Measurements from ENCODE around the gene ALG6.
"Not testable (repeated sequence)": the region's sequence is repeated elsewhere in the genome, so short reads cannot be mapped to it uniquely, and the experiment has no call there.

The ALG6 gene

DNA sequence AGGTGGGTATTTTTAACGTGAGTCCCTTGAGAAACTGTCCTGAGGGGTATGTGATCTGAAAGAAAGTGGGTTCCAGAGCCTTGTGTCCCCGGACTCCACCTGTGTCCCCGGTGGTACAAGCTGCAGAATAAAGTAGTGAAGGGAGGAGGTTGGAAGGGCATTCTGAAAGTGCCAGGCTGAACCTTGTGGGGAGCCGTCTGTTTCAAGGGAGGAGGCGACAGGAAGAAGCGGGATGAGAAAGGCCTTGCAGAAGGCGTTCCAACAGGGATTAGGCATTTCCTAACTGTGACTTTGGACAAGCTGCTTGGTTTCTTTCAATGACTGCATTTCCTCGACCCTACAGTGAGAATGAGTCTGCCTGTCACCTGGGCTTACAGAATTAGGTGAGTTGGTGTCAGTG lies 39.3 kb upstream of the ALG6 start:
- DNase-seq (ENCODE audit: low read depth in 2 of 3, low spot score in 1 of 3): no peak

DNA sequence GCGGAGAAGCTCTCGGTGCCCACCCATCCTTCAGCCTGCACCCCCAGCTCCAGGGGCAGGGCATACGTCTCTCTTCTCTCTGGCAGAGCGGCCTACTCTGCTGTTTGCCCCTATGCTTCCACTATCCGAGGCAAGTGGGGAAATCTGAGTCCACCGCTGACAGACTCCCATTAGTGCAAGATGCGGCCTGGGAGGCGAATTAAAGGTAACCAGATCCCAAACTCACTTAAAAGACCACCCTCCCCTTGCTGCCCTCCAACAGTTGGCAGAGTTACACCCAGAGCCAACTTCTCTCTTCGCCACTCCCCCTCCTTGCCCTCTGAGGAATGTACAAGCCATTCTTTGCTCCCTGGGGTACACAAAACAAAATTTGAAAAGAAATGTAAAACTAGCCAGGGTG lies 38.6 kb upstream of the ALG6 start:
- DNase-seq (ENCODE audit: low read depth in 2 of 3, low spot score in 1 of 3): no peak

DNA sequence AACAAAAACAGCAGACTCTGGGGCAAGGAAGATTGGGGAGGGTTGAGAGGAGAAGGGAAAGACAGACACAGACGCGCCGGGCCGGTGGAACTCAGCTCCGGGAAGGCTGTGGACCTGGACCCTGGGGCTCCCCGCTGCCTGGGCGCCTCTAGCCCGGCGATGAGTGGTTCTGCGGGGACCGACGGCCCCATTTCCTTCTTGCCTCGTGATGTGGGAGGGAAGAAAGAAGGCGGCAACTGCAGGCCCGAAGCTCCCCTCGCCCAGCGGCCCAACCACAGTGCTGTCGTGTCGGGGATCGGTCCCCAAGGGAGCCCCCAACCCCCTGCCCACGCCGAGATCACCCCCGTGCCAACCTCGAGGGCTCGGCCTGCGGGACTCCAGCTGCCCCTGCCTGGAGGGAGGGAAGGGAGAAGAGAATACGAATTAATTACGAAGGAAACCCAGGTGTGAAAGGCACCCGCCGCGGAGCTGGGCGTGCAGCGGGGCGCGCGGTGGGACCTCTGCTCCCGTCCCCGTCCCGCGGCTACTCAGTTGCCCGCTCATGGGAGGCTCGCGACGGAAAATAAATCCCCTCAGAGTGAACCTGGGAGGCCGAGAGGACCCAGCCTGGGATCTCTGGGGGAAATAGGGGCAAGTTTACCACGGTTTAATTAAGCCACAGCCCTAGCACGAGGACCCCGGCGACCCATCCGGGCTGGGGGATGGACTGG lies 37.7 kb upstream of the ALG6 start:
- DNase-seq (ENCODE audit: low read depth in 2 of 3, low spot score in 1 of 3): no peak

DNA sequence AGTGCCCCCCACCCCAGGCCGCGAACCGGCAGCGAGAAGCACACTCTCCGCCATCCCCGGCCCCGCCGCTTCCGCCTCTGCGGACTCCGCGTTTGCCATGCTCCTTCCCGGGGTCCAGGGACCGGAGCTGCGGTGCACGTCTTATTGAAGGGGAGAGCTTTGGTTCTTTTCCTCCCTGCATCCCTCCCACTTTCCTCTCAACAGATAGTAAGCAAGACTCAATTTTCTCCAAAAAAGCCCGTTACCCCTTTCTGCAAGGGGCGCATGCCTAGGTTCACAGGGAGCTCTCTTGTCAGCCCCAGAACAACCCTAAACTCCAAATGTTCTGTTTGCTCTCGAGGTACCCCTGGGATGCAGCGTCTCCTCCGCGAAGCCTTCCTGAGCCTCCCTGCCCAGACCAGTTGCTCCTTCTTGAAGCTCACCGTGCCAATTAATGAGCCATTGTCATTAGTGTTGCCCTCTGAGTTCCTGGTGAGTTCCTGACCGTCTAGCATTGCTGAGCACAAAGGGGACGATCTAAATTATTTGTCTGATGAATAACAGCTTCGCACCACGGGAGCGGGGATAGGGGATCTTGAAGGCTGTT lies 37.0 kb upstream of the ALG6 start:
- DNase-seq (ENCODE audit: low read depth in 2 of 3, low spot score in 1 of 3): no peak

DNA sequence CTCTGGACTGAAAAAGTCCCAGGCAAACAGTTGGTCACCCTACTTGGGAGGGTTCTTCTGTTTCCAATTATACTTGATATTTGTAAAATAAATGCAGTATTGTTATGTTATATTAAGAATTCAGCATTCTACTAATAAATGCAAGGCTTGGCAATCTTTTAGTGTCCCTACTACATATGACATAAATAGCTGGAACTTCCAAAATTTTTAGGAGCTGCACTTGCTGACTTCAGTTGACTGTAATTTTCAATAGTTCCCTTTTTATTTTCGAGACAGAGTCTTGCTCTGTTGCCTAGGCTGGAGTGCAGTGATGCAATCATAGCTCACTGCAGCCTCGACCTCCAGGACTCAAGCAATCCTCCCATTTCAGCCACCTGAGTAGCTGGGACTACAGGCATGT lies 25.0 kb upstream of the ALG6 start:
- DNase-seq (ENCODE audit: low read depth in 2 of 3, low spot score in 1 of 3): no peak

DNA sequence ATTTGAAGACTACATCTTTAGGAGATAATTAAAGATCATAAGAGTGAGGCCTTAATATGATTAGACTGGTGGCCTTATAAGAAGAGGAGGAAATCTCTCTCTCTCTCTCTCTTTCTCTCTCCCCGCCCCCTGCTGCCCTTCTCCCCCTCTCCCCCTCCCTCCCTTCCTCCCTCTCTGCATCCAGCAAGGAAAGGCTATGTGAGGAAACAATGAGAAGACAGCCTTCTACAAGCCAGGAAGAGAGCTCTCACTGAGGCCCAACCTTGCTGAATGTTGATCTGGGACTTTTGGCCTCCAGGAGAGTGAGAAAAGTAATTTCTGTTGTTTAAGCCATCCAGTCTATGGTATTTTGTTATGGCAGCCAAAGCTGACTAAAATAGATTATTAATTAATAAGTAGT lies 23.5 kb upstream of the ALG6 start:
- no peak for DNase-seq (ENCODE audit: low read depth in 2 of 3, low spot score in 1 of 3)

DNA sequence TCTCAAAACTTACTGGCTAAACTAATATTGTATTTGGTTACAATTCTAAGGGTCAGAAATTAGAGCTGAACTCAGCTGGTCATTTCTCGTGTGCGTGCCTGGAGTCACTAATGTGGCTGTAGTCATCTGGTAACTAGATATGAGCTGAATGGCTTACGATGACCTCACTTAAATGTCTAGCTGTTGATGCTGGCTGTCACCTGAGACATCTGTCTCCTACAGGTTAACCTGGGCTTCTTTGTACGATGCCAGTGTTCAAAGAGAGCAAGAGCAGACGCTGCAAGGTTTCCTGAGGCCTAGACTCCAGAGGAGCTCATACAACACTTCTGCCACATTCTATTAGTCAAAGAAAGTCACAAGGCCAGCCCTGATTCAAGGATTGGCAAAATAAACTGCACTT lies 17.1 kb upstream of the ALG6 start:
- no peak for DNase-seq (ENCODE audit: low read depth in 2 of 3, low spot score in 1 of 3)

DNA sequence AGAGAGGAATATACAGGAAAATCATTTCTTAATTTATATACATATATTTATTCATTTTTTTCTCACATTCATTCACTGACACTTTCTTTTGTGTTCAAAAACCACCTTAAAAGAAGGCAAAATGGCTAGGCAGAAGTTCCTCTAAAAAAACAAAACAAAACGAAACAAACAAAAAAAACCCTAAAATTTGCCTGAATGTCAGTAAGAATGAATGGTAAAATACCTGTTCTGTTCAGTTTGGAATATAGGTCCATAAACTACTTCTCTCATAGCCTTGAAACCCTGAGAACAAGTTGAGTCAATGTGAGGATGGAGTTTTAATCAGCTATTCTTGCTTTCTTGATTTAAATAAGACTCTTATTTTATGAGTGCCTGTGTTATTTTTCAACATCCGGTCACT lies 14.7 kb upstream of the ALG6 start:
- no peak for DNase-seq (ENCODE audit: low read depth in 2 of 3, low spot score in 1 of 3)

DNA sequence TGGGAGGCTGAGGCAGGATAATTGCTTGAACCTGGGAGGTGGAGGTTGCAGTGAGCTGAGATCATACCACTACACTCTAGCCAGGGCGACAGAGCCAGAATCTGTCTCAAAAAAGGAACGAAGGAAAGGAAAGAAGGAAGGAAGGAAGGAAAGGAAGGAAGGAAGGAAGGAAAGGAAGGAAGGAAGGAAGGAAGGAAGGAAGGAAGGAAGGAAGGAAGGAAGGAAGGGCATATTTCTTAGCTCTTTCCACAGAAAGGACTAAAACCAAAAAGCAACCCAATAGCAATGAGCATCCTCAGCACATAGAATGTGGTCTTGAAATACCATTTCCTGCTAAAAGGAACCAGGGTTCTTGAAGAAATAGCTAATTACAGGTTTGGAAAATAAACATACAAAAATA lies 11.2 kb upstream of the ALG6 start:
- not testable (repeated sequence) for DNase-seq (ENCODE audit: low read depth in 2 of 3, low spot score in 1 of 3)

DNA sequence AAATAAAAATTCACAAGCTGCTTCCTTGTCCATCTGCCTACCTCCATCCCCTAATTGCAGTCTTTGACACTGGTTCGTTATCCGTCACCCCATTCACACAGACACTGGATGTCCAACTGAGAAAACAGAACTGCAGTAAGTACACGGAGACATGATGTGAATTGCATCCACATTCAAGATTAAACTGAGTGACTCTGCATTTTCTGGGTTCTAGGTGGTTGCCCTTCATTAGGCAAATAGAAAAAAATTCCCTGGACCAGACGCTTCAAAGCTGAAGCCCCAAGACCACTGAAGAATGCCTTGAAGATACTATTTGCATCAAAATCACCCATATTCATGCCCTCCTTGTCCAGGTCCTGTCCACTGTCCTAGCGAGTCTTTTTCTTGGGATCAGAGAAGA lies 7.9 kb upstream of the ALG6 start:
- DNase-seq (ENCODE audit: low read depth in 2 of 3, low spot score in 1 of 3): no peak

DNA sequence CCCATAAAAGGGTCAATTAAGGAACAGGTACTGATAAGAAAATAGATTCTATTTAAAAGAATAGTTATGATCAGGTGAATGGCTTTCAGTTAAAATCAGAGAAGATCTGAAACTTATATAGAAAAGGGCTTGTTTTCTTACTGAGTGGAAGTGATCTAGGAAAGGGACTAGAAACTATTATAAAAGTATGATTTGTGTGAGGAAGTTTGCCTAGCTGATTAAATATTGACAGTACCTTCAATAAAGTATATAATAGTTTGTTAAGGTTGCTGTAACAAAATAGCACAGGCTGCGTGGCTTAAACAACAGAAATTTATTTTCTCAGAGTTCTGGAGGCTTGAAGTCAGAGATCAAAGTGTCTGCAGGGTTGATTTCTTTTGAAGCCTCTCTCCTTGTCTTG lies 5.4 kb upstream of the ALG6 start:
- DNase-seq (ENCODE audit: low read depth in 2 of 3, low spot score in 1 of 3): no peak

DNA sequence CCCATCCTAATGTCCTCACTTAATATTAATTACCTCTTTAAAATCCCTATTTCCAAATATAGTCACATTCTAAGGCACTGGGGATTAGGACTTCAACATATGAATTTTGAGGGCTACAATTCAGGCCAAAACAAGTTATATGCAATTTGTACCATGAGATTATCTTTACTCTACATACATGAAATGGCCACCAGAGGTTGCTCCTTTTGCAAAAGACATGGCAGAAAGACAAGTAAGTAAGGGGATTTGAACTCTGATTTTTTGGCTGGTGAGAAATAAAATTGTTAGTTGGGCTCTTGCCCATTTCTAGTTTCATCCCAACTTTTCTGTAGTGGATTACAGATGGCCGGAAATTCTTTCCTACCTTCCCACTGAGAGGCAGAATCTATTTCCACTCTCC lies 4.8 kb upstream of the ALG6 start:
- DNase-seq (ENCODE audit: low read depth in 2 of 3, low spot score in 1 of 3): no peak

DNA sequence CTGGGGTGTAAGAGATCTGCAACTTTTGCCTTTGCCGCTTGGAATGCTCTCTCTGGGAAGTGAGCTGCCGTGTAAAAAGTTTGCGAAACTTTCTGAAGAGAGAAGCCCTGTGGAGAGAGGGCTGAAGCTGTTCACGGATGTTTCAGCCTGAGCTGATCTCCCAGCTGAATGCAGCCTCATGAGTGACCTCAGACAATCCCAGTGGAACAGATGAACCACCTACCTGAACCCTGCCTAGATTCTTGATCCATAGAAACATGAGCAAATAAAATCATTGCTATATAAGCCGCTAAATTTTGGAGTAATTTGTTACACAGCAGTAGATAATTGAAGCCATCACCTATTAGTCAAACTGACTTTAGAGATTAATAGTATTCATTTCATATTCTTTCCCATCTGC lies 4.4 kb upstream of the ALG6 start:
- no peak for DNase-seq (ENCODE audit: low read depth in 2 of 3, low spot score in 1 of 3)

DNA sequence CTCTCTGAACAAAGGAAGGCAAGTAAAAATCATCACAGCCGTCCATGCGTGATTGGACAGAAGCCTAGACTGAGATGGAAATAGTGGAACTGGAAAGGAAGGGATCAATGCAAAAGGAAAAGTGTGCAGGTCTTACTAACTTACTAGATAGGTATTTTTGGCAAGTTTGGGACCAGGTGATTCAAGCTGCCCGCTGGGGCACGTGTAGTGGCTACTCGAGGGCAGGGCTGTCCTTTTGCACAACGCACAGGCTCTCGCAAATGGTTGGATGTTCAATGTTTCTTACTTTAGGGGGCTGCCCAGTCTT lies 566 bp upstream of the ALG6 start:
- DNase-seq (ENCODE audit: low read depth in 2 of 3, low spot score in 1 of 3): no peak

DNA sequence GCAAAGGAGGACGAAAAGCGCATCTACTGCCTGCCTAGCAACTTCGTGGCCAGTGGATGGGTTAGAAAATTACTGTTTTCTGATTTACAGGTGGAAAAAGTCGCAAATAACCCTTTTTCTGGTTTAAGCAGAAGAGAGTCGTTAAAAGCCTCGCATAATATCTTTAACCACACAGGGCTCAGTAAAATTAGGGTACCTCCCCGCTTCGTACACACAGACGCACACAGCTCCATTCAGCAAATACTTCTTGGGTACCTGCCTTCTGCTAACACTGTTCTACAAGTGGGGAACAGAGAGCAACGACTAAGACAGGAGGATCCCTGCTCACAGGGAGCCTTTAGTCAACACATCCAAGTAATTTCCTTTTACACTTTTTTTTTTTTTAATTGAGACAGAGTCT lies 704 bp downstream of the ALG6 start:
- DNase-seq (ENCODE audit: low read depth in 2 of 3, low spot score in 1 of 3): no peak

DNA sequence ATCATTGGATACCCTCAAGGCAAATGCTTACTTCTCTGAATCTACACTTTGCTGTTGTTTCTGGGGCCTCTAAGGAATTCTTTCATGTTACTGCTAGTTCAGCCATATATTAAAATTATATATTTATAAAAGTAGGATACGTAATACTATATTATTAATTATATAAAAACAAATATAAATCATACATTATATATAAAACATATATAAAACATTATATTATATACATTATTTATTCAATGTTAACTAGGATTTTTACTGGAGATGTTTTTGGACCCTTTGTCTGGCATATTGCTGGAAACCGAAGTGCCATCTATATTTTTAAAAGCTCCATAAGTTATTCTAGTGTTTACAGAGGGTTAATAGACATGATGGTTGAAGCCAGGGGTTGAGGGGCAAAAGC lies 12.2 kb downstream of the ALG6 start:
- DNase-seq (ENCODE audit: low read depth in 2 of 3, low spot score in 1 of 3): no peak

DNA sequence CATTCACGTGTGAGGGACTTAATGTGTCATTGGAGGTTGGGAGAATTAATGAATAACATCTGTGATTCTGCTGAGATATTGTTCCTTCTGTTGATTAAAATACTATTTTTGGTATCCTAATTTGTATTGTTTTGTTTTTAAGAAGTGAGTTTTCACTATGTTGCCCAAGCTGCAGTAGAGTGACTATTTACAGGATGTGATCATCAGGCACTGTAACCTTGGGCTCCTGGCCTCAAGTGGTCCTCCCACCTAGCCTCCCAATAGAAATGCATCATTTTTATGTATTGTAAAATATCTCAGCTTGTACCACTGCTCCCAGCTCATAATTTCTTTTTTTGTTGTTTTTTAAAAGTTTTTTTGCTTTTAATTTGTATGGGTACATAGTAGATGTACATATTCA lies 14.3 kb downstream of the ALG6 start:
- DNase-seq (ENCODE audit: low read depth in 2 of 3, low spot score in 1 of 3): no peak

DNA sequence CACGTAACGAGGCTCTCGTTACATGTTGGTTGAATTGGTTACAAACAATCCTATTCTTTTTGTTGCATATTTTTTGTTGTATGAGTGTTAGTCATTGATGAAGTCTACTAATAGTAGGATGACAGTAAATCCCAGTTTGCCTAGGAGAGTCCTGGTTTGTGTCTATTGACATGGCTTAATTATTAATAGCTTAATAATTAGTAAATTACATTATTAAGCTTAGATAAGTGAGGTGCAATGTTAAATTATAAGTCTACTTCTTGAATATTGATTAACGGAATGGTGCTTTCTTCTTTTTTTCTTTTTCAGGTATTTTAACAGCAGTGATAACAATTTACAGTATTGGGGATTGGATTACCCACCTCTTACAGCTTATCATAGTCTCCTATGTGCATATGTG lies 34.5 kb downstream of the ALG6 start:
- DNase-seq (ENCODE audit: low read depth in 2 of 3, low spot score in 1 of 3): no peak

DNA sequence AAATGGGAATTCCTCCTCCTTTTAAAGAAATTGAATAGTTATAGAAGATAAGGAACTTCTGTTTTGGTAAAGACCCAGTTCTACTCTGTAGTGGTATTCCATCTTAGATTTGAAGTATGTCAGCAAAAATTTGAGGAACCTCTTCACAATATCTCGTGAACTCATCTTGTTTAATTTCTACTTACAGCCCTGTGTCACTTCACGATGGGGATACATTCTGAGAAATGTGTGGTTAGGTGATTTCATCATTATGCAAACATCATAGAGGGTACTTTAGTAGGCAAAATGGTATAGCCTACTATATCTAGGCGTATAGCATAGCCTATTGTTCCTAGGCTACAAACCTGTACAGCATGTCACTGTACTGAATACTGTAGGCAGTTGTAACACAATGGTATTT lies 36.0 kb downstream of the ALG6 start:
- no peak for DNase-seq (ENCODE audit: low read depth in 2 of 3, low spot score in 1 of 3)

DNA sequence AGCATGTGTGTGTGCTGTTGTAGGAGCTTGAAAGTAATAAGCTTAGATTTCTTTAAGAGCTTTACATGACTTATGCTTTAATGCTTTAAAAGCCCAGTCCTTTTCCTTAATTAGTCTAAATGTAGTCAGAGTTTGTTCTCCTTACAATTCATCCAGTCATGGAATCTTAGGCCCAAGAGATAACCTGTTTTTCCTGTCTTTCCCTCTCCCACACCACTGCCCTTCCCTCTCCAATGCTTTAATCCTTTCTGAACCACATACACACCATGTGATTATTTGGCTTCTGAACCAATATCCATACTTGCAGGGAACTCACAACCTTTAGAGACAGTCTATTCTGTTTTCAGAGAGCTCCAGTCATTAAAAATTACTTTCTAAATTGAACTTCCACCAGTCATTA lies 37.6 kb downstream of the ALG6 start:
- DNase-seq (ENCODE audit: low read depth in 2 of 3, low spot score in 1 of 3): no peak

DNA sequence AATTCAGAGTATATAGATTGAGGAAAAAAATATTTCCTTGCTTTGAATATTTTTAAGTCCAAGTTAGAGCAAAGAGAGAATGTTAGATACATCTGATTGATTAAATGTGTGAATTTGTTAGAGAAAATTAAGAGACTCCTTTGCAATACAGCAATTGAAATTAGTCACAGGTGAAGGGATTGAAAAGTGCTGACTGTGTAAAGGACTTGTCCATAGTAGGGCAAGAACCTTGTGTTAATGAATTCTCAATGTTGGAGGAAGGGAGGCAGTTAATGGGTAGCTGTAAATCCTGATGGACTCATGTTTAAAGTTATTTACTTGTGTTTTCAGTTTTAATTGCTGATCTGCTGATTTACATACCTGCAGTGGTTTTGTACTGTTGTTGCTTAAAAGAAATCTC lies 38.6 kb downstream of the ALG6 start:
- DNase-seq (ENCODE audit: low read depth in 2 of 3, low spot score in 1 of 3): no peak

DNA sequence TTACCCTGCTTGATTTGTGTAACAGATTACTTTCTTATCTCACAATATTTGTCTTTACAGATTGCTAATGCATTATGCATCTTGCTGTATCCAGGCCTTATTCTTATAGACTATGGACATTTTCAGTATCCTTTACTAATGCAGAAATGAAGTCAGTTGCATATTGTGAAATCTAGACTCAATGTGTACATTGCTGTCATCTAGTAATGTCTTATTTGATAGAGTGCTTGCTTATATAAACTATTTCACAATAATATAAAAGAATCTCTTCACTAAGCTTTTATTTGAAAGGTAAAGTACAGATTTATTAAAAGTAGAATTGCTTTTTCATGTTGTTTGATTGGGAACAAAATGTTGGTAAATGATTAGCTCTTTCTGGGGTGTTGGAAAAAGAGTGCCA lies 39.6 kb downstream of the ALG6 start:
- DNase-seq (ENCODE audit: low read depth in 2 of 3, low spot score in 1 of 3): no peak

DNA sequence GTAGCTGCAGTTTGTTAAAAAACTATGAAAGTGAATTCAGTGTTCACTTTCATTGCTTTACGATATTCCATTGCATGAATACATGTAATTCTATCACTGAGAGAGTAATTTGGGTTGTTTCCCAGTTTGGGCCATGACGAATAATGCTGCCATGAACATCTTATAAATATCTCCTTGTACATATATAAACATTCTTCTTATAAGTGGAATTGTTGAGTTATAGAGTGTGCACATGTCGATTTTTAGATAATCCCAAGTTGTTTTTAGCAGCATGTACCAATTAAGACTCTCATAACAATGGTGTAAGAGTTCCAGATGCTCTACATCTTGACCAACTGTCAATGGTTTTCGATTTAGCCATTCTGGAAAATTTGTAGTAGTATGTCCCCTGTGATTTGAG lies 40.9 kb downstream of the ALG6 start:
- no peak for DNase-seq (ENCODE audit: low read depth in 2 of 3, low spot score in 1 of 3)

DNA sequence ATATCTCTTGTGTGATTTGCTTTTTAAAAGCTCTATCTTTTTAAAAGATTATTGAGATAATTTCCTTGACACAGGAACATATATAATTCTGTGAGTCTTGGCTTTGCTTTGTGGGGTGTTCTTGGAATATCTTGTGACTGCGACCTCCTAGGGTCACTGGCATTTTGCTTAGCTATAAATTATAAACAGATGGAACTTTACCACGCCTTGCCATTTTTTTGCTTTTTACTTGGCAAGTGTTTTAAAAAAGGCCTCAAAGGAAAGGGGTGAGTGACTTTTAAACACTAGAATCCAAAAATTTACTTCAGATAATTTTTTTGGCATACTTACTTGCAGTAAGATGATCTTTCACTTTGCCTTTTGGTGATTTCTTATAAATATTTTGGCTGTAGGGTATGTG lies 43.6 kb downstream of the ALG6 start:
- DNase-seq (ENCODE audit: low read depth in 2 of 3, low spot score in 1 of 3): no peak
